OCI-LY7 (cell line): ENCODE measurements around the gene TYROBP.

Experiments used
- CTCF ChIP-seq: fragments of 200-600 bp; sonication (generic); conservative IDR thresholded peaks from 2 replicates; pipeline ENCODE4 v1.5.1; 2014; ENCODE audit warnings: mild to moderate bottlenecking, antibody characterized with exemption, low read length, moderate library complexity, mixed read lengths
- EZH2phosphoT487 ChIP-seq: fragments of 200-600 bp; sonication (generic); IDR thresholded peaks from 2 replicates; pipeline ENCODE4 v1.6.1; 2018; ENCODE audit warnings: low read depth, borderline replicate concordance, mild to moderate bottlenecking, mixed run types, antibody characterized with exemption, low read length, moderate library complexity, mixed read lengths

GRCh38 chr19:35945121-35945790 lies 37.2 kb upstream of the TYROBP start:
- TF ChIP-seq CTCF (no peak), EZH2phosphoT487 (no peak)
